Stimulated activated CD4-positive, alpha-beta T cell treated with anti-CD3 and anti-CD28 coated beads, Interleukin-12 subunit alpha, Interleukin-12 subunit beta, amount 100 ng/mL, for 4 hours (primary cell): ENCODE data around the gene EDDM13.
"Not testable (repeated sequence)": the region's sequence is repeated elsewhere in the genome, so short reads cannot be mapped to it uniquely, and the experiment has no call there.

Source experiments
- DNase-seq: peaks from one replicate; pipeline ENCODE4 v3.0.0-alpha.2; 2020

EDDM13 gene

DNA sequence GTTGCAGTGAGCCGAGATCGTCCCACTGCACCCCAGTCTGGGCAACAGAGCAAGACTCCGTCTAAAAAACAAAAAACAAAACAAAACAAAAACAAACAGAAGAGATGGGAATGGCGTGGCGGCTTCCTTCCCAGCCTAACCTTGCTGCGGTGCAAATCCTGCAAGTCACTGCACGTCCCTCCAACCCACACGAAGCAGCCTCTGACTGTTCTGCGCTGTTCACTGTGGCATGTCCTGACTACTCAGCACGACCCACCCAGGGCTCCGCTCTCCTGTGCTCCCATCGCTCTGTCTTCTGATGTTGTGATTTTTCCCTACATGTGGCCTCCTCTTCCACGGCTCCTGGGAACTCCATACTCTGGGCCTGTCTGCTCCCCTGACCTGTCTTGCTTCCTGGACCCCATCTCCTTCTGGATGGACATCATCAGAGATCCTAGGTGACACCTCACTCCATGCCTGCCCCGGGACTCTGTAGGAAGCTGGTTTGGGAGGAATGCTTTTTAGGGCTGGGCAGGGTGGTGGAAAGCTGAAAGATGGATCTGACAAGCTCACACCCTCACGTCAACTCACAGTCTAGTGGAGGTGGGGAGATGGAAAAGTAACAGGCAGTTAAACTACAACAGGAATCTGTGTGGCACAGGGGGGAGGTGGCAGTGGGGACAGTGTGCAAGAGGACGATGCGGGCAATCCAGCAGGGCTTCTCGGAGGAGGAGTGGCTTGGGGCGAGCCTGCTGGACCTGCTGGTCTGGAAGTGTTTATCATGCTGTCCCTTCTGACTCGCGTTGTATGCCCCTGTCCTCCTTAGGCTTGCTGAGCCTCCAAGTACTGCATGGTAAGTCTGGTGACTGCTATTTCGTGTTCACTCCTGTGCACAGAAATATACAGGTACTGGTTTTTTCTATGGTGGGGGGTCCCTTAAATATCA lies 23.2 kb downstream of the EDDM13 start:
- no peak for DNase-seq

DNA sequence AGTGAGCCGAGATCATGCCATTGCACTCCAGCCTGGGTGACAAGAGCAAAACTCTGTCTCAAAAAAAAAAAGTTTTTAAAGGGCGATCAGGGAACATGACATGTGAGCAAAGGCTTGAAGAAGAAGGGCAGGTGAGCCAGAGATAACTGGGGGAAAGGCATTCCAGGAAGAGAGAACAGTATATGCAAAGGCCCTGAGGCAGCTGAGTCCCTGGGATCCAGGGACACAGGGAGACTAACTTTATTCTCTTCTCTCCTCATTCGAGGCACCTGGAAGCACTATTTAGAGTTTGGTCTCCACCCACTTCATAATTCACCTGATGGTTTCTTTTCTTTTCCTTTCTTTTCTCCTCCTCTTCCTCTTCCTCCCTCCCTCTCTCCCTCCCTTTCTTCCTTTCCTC lies 24.5 kb downstream of the EDDM13 start:
- DNase-seq: no peak

DNA sequence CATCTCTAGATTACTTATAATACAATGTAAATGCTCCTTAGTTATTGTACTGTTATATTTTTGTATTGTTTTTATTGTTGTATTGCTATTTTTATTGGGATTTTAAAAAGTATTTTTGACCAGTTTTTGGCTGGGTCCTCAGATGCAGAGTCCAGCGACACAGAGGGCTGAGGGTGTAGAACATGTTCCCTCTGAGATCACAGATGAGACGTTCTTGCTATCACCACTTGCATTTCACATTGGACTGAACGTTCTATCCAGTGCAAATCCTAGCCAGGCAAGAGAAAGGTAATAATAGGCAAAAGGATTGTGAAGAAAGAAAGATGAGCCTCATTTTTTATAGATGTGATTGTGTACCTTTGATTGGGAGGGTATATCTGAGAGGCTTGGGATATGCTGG lies 27.1 kb downstream of the EDDM13 start:
- DNase-seq: no peak

DNA sequence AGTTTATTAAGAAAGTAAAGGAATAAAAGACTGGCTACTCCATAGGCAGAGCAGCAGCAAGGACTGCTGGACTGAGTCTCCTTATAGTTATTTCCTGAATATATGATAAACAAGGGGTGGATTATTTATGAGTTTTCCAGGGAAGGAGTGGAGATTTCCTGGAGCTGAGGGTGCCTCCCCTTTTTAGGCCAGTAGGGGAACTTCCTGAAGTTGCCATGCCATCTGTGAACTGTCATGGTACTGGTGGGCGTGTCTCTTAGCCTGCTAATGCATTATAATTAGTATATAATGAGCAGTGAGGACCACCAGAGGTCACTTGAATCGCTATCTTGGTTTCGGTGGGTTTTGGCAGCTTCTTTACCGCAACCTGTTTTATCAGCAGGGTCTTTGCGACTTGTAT lies 28.6 kb downstream of the EDDM13 start:
- DNase-seq: no peak

DNA sequence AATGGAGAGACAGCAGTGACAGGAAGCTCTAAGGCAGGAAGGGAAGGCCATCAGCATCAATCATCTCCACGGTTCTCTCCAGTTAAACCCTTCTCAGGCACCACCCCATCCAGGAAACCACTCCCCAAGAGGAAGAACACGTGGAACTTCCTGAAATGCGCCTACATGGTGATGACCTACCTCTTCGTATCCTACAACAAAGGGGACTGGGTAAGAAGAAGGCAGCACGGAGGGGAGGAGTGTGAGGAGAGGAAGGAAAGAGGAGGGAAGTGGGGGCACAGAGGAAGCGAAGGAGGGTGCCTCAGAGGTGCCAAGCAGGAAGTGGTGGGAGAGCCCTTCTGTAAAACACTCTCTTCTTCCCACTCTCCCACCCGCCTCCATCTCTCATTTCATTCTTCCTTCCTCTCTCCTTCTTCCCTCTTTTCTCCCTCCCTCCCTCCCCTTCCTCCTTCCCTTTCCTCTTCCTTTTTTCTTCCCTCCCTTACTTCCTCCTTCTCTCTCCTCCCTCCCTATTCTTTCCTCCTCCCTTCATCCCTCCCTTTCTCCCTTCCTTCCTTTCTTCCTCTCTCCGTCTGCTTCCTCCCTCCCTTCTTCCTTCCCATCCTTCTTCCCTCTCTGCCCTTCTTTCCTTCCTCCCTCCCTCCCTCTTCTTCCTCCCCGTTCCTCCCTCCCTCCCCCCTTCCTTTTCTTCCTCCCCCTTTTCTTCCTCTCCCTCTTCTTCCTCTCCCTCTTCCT lies 29.5 kb downstream of the EDDM13 start:
- no peak for DNase-seq

DNA sequence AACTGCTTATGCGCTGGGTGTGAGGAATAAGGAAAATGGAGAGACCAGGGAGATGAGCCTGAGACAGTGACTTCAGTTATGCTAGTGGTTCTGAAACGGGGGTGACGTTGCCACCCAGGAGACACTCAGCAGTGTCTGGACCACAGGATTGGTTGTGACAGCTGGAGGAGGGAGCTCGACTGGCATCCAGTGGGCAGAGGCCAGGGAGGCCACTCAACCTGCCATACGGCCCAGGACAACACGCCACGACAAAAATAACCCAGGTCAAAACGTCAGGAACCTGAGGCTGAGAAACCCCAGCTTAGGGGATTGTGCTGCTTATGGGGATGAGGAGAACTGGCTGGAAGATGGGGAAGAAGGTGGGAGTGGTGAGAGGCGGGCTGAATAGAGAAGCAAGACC lies 31.7 kb downstream of the EDDM13 start:
- DNase-seq: no peak

DNA sequence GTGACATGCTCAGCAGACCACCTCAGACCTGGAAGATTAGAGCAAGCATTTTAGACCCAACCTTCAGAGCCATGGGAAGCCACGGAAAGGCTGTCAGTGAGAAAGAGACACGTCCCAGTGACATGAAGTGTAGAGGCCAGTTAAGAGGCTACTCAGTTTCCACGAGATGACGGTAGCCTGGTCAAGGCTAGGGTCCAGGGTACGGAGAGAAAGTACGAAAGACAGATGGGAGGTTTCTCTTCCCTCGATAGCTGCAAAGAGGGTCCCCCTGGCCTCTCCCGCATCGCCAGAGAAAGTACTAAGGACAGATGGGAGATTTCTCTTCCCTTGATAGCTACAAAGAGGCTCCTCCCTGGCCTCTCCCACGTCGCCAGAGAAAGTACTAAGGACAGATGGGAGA lies 33.5 kb downstream of the EDDM13 start:
- no peak for DNase-seq

DNA sequence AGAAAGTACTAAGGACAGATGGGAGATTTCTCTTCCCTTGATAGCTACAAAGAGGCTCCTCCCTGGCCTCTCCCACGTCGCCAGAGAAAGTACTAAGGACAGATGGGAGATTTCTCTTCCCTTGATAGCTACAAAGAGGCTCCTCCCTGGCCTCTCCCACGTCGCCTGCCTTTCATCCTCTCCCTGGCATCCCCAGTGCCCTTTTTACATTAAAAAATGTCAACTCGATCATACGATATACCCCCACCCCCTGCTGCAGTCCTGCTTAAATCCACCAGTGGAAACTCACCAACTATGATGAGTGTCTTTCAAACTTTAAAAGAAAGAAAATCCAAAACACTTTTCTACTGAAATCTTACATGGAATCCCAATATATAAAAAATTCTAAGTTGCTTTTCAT lies 34.5 kb downstream of the EDDM13 start:
- not testable (repeated sequence) for DNase-seq

DNA sequence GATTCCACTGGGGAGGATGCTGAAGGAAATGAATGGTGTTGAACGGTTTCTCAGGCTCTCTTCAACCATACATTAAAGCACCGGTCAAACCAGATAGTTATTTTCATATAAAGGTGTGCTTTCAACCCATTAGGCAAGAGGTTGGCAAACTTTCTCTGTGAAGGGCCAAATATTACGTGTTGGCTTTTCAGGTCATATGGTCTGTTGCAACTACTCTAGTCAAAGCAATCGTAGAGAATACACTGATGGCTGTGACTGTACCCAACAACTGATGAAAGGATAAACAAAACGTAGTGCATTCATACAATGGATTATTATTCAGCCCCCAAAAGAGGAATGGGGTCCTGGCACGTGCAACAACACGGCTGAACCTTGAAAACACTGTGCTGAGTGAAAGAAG lies 36.2 kb downstream of the EDDM13 start:
- no peak for DNase-seq

DNA sequence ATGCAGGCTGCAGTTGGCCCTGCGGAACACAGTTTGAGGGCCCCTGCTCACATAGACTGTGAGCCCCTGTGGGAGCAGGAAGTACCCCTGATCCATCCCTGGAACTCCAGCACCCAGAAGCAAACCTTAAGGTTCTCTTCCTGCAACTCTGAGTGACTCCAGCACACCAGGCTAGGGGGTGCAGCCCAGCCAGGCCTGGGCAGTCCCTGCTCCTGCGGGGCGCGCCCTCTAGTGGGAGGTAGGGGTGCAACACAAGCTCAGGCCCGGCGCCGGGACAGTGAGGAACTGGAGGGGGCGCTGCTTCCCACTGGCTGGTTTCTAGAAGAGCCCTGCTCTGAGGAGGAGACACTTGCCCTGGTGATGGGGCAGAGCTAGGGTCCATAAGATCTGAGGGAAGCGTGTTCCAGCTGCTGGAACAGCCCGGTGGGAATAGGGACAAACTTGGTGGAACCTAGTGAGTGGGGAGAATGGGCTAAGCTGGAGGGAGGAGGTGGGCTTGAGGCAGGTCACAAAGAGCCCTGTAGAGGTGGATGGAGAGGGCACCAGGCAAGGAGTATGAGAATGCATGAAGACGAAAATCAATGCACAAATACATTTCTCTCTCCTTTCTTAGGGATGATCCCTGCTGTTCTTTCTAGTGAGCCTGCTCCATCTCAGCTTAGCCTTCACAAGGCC lies 37.1 kb downstream of the EDDM13 start:
- DNase-seq: peak; percentile 47

DNA sequence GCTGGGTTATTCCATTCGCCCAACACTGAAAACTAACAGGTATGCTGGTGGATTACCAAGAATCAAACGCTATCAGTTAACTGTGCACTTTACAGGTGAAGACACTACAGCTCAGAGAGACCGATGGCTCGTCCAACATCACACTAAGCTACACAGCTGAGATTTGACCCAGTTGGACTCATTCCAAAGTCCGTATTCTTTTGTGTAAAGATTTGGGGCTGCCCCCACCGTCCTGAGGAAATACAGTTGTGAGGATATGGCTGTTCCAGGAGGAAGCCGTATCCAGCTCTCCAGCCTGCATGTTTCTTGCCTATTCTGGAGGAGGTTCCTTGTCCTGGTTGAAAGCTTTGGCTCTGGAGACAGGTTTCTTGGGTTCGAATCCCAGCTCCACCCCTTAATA lies 37.9 kb downstream of the EDDM13 start:
- DNase-seq: no peak

DNA sequence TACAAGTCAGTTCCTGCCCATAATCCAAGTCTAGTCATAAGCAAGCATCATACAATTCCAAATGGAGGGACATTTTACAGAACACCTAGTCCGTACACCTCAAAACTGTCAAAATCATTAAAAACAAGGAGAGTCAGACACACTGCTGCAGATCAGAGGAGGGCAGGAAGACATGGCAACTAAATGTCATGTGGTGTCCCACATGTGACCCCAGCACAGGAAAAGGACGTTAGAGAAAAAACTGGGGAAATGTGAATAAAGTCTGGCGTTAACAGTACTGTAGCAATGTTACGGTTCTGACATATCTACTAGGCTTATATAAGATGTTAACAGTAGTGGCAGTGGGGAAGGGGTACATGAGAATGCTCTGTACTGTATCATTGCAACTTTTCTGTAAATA lies 39.8 kb downstream of the EDDM13 start:
- DNase-seq: no peak

DNA sequence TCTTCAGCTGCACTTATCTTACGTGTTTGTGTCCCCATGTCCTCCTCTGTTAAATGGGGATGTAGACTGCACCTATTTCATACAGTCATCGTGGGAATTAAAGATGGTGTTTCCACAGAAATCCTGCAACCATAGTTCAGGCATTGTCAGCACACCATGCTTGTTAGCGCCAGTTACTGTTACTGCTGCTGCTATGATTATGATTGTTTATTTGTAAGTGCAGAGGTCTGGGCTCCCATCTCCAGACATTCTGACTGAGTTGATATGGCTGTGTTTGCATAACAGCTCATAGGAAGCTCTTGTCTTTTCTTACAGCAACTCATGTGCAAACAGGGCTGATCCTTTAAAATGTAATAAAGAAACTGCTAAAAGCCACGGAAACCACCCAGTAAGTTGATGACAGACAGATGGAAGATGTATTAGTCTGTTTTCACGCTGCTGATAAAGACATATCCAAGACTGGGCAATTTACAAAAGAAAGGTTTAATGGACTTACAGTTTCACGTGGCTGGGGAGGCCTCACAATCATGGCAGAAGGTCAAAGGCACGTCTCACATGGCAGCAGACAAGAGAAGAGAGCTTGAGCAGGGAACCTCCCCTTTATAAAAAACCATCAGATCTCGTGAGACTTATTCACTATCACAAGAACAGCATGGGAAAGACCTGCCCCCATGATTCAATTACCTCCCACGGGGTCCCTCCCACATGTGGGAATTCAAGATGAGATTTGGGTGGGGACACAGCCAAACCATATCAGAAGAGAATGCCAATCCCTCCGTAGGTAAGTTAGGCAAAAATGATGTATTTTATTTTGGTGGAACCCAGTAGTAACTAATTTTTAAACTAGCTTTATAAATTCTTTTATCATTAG lies 40.5 kb downstream of the EDDM13 start:
- DNase-seq: no peak

DNA sequence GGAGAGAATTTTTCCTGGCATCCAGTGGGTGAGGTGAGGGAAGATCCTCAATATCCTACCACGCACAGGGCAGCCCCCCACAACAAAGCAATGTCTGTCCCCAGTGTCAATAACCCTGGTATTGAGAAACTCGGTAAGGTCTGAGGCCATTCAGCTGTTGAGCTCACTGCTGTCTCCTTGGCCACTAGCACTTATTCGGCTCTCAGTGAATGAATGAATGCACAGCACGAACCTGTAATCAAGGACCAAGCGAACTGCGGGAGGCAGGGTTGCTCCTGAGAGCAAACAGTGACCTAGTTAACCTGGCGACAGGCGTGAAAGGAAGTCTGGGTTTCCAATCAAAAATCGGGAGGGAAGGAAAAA lies 41.5 kb downstream of the EDDM13 start:
- no peak for DNase-seq

DNA sequence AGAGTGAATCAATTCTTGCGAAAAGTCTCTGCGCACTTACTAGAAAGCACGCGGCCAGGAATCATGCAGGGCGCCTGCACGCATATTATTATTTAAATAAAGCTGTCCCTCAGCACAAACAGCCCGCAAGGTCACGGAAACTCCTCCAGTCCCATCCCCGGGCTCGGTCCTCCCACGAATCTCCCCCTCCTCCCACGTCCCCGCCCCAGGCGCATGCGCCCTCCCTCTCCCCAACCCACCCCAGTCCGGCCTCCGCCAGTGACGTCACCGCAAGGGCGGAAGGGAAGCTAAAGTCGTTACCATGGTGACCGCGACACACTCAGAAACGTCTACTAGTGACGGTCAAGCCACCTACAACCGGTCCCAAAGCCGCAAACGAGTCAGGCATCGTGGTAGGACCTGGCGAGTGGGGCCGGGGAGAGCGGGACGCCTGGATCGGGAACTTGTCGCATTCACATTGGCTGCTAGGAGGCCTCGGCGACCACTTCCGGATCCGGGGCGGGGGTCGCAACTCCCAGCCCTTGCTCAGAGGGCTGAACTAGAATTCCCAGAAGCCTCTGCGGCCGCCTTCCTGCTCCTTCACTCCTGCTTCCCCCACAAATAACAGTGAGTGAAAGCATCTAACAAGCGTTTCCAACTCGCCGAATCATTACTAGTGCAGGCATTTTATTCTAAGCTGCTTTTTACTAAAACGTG lies 42.0 kb downstream of the EDDM13 start, which contains the start of gene ZSCAN5A:
TSS of gene ZSCAN5A (minus strand) at position 459 of the 696 bp plus-strand sequence. CDS start 89,793 bp downstream, outside the sequence.
- DNase-seq: peak; percentile 98

DNA sequence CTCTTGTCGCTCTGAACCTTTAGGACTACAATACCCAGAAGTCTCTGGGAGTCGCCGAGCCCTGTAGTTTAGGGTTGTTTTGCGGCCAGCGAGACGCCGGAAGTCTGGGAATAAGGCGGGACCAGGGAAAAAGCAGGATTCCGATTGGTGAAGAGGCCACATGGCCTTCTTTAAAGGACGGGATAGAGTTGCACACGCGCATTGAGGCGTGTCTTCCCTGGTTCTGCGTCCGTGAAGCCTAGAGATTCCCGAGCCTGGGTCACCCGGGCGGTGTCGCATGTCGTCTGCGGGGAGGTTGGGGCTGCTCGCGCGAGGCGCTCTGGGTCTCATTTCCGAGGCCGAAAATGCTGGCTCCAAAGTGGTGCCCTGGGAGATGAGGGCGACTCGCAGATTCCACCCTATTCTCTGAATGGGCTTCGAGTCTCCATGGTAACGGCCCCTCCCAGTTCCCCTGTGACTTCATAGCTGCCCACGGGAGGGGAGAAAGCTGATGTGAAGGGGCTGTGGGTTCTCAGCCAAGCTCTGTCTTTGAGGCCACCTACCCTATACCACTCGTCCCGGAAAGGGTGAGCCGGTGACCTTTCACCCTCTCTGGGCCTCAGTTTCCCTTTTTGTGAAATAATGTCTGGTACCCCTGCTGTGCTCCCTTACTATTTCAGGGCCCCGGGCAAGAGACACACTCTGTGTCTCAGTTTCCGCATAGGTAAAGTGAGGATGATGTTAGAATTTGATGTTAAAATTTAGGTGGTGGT lies 42.7 kb downstream of the EDDM13 start:
- peak; percentile 82 for DNase-seq

DNA sequence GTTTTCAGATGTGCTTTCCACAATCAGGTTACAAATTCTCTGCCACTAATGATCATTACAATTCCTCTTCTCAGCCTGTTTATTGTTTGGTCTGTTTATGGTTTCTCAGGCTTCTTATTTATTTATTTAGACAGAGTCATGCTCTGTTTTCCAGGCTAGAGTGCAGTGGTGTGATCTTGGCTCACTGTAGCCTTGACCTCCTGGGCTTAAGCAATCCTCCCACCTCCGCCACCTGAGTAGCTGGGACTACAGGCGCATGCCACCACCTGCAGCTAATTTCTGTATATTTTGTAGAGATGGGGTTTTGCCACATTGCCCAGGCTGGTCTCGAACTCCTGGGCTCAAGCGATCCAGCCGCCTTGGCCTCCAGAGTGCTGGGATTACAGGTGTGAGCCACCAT lies 44.2 kb downstream of the EDDM13 start:
- DNase-seq: no peak

DNA sequence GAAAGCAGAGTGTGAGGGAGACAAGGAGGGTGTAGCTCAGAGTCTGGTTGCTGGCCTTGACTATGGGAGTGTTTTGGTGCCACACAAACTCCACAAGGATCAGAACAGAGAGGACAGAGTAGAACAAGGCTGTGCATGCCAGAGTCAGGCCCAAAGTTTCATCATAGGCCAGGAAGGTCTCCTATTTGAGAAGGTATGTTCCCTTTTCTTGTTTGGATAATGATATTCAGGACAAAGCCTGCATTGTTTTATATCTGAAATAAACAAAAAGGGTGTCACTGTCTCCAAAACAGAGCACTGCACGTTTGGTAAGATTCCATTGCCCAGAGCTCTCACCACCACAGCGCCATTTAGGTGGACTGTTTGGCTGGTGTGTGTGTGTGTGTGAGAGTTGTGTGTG lies 45.2 kb downstream of the EDDM13 start:
- DNase-seq: no peak

DNA sequence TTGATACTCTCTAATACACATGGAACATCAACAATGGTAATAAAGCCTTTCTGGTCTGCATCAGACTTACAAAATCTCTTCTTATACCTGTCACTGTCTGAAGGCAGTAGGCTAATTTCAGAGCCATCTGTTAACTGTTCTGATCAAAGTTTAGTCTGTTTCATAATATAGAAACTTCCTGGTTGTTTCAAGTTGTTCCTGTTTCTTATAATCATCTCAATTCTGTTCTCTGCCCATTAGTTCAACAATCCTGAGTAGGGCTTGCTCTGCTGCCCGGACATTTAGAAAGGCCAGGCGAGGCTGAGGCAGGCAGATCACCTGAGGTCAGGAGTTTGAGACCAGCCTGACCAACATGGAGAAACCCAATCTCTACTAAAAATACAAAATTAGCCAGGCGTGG lies 47.4 kb downstream of the EDDM13 start:
- no peak for DNase-seq

DNA sequence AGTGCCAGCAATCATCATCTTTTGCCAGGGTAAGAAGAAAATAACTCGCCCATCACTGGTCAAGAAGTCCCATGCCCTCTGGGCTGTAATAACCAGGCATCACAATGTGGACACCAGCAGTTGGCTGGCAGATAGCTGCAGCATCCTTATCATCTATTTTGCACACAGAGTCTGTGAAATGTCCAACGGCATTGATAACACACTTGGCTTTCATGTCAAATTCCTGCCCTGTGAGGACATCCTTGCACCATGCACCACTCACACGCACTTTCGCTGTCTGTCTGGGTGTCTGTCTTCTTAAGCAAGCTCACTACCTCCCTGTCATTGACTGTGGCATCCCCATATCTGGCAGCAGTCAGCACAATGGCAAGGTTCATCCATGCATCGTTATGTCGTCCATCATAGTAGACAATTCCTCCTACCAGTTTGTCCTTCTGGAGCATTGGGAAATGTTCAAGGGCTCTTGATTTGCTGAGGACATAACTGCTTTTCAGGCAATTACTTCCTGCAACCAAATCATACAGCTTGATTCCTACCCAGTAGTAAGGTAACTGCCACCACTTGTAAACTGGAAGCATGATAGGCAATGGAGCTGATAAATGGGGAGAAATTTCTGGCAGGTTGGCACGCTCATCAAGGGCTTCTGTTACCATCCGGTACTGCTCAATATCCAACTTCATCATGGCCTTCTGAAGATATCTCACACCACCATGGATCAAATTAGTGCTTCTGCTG lies 48.9 kb downstream of the EDDM13 start:
- DNase-seq: no peak
